ENCODE data around the gene MCRS1.
A peak's percentile ranks its signal among the peaks of the same experiment; 100 is the strongest.
"Not testable (repeated sequence)": the region's sequence is repeated elsewhere in the genome, so short reads cannot be mapped to it uniquely, and the experiment has no call there.

The MCRS1 gene

GRCh38 chr12:49541140-49541861 is 26.6 kb downstream of the MCRS1 start:
- DNase-seq (ENCODE audit: low read depth in 3 of 3), result no peak

GRCh38 chr12:49540229-49541139 is 27.5 kb downstream of the MCRS1 start:
- no peak for DNase-seq (ENCODE audit: low read depth in 3 of 3)

- DNase-seq (ENCODE audit: low read depth in 3 of 3), result no peak
These were observed 28.3 kb downstream of the MCRS1 start for GRCh38 chr12:49539406-49540228.

GRCh38 chr12:49538510-49539403 is 29.2 kb downstream of the MCRS1 start, which contains the start of gene KCNH3:
Gene KCNH3 (plus strand): TSS chr12:49539030. CDS start chr12:49539417, 387 bp downstream.
- peak; percentile 60 to 80 (median 64) for DNase-seq (ENCODE audit: low read depth in 3 of 3)

GRCh38 chr12:49537752-49538509 is 30.0 kb downstream of the MCRS1 start:
- DNase-seq (ENCODE audit: low read depth in 3 of 3), result no peak

- DNase-seq (ENCODE audit: low read depth in 3 of 3), result no peak
These were observed 30.7 kb downstream of the MCRS1 start for GRCh38 chr12:49537231-49537751.

- DNase-seq (ENCODE audit: low read depth in 3 of 3), result no peak
These were observed 31.3 kb downstream of the MCRS1 start for GRCh38 chr12:49536526-49537071.

GRCh38 chr12:49535921-49536525 is 31.9 kb downstream of the MCRS1 start:
- DNase-seq (ENCODE audit: low read depth in 3 of 3), result no peak

GRCh38 chr12:49534731-49535278 is 33.1 kb downstream of the MCRS1 start:
- no peak for DNase-seq (ENCODE audit: low read depth in 3 of 3)

GRCh38 chr12:49534122-49534521 is 33.8 kb downstream of the MCRS1 start:
- DNase-seq (ENCODE audit: low read depth in 3 of 3), result not testable (repeated sequence)

GRCh38 chr12:49533331-49533730 is 34.6 kb downstream of the MCRS1 start:
- DNase-seq (ENCODE audit: low read depth in 3 of 3), result no peak

- no peak for DNase-seq (ENCODE audit: low read depth in 3 of 3)
These were observed 36.2 kb downstream of the MCRS1 start for GRCh38 chr12:49531745-49532144.

GRCh38 chr12:49529414-49529813 is 38.5 kb downstream of the MCRS1 start:
- DNase-seq (ENCODE audit: low read depth in 3 of 3), result no peak

- DNase-seq (ENCODE audit: low read depth in 3 of 3), result no peak
These were observed 40.4 kb downstream of the MCRS1 start for GRCh38 chr12:49527361-49528130.

- no peak for DNase-seq (ENCODE audit: low read depth in 3 of 3)
These were observed 42.0 kb downstream of the MCRS1 start for GRCh38 chr12:49525942-49526341.

- no peak for DNase-seq (ENCODE audit: low read depth in 3 of 3)
These were observed 43.1 kb downstream of the MCRS1 start for GRCh38 chr12:49524660-49525324.

GRCh38 chr12:49521389-49521788 is 46.6 kb downstream of the MCRS1 start:
- no peak for DNase-seq (ENCODE audit: low read depth in 3 of 3)

GRCh38 chr12:49519574-49519936 is 48.4 kb downstream of the MCRS1 start:
- no peak for DNase-seq (ENCODE audit: low read depth in 3 of 3)

Measured in stimulated activated CD4-positive, alpha-beta T cell treated with anti-CD3 and anti-CD28 coated beads, TNF-alpha, amount 100 ng/mL, for 48 hours (primary cell).